GM18517 (cell line): ENCODE results near the gene AHCYL1.

ENCODE experiments used
- ATAC-seq: cut with Tn5 transposase; IDR thresholded peaks from one replicate; pipeline ENCODE4 v1.9.1; 2021; ENCODE audit warnings: mild to moderate bottlenecking, moderate library complexity; ENCODE audit not compliant: unreplicated experiment

Gene AHCYL1

DNA sequence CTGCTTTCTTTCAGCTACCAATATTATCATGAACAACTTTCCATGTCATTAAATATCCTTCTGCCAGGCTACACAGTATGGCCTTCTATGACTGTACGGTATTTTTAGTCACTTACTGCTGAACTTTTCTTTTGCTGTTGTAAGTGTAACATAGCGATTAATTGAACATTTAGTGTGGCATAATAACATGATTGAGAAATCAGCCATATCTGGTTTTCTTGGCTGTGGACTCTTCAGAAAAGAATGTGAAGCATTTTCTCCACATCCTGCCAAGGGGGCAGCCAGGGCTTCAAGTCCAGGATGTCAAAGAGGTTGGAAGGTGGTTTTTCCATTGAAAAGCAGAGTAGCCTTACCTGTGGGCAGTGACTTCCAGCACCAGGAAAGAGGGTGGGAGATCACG, 8.8 kb upstream of the AHCYL1 start:
- ATAC-seq: no peak

DNA sequence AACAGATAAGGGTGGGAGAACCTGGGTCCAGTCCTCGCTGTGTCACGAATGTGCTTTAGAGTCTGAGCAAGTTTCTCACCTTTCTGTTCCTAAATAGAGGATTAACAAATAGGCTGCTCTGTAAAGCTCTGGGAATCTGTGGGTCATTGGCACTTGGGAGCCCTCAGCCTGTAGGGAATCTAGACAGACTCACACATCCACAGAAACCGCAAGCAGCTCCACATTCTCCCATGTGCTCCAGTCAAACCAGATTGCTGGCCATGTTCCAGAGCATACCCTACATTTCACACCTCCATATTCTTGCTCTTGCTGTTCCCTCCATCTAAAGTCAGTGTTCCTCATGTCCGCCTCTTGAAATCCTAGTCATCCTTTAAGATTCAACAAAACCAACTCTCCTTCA, 7.8 kb upstream of the AHCYL1 start:
- ATAC-seq: no peak

DNA sequence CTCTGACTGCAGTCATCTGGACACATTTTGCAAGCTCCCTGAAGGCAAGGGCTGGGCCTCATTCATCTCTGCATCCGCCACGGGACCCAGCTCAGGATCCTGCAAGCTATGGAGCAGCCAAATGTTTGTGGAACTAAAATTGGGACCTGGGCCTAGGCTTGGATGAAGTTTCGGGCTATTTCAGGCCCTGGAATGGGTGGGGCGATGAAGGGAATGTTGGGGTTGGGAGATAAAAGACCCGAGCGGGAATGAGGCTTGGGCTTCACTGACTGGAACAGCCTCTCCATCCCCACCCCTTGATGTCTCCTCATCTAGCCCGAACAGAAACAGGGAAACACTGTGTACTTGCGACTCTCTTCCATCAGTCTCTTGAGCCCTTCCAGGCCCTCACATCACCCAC, 7.3 kb upstream of the AHCYL1 start:
- ATAC-seq: no peak

DNA sequence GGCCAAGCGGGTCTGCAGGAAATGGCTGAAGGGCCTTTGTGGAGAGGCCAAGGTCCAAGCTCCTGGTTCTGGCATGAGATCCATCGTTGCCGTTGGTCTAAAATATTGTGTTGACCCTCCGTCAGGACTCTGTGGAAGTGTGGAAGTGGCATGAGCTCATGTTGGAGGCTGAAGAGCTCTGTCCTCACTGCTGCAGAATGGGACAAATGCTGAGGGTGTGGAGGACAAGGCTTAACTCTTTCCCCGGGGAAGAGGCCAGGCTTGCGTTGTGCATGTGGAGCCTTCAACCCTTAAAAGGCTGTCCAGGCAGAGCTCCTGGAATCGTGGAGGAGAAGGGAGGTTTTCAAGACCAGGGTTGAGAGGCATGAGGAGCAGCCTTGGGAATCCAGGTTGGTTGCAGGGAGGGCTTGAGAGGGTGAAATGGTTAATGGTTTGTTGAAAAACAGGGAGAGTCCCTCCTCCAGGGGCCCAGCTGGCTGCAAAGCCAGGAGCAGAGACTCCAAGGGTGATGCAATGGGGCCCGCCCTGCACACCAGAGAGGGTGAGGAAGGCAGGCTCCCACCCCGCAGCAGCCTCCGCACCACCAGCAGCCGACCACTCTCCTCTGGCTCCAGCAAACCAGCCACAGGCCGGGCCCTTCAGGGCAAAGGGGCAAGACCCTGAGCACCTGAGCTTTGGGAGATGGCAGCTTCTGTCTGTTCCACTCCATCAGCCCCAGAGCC, 6.7 kb upstream of the AHCYL1 start:
- no peak for ATAC-seq

DNA sequence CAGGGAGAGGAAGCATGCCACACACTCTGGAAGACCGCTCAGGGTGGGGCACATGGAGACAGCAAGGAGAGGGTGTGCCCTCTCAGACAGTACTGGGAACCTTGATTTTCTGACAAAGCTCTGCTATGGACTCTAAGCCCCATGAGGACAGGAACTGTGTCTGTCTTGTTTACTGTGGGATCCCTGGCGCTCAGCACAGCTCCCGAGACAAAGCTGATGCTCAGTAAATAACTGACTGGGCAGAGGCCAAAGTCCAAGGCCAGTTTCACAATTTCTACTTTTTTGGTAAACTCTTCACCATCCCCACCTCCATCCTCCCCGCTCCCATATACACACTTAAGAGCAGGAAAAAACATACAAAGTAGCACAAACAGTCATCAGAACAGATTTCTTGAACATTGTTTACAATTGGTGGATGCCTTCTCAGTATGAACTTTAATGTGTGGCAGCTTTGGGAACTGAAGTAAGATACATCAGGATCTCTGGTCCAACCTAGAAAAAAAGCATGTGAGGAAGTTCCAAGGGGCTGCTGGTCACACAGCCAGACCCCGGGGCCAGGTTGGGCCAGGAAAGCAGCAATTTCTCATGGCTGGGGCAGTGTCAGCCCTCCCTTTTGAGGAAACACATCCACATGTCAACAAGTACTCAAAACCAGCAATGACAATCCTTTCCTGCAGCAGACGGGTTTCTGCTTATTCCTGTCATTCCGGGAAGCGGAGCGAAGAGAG, 5.6 kb upstream of the AHCYL1 start:
- no peak for ATAC-seq

DNA sequence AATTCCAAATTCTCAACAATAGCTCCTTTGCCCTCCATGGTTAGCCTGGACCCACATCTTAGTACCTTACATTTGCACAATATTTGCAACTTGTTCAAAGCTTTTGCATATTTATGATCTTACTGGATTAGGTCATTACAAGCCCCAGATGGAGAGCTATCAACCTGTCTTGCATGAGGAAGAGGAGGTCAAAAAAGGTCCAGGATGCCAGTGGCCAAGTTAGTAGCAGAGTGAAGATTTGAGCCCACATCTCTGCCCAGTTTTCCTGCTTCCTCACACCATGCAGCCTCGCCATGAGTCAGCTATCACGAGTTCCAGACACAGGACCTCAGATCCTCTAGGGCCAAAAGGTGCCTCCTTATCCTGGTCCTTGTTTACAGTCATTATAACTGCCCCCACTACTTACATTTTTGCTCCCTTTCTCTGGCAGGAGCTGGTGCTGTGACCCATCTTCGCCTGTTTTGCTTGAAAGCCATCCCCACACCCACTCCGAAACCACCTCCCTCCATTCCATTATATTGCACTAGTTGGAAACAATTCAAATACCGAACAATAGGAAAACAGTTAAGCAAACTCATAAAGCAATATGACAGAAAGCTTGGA, 5.0 kb upstream of the AHCYL1 start:
- ATAC-seq: no peak

DNA sequence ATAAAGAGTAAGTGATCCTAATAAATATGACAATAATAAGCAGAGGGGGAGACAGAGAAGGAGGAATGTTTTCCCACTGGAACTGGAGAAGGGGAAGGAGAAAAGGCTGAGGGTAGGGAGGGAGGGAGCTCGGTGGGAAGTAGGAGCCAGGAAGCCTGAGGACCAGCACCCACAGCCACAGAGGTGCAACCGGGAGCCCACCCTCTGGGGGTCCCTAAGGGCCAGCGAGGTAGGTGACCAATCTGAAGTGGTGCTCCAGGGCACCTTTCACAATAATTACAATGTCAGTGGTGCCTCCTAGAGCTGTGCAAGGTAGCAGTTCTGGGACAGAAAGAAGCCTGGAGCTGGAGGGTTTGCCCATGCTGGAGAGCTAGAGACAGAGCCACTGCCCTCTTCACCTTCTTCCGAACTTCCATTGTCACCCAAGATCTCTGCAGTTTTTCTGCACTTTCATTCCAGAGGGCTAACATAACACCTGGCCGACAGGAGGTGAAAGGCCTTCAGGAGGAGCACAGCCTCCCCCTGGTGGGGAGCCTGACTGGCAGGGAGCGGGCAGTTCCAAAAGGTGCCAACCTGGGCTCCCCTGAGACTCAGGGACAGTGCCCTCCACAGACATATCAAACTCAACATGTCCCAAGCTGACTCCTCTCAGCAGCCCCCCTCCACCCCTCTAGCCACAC, 4.1 kb upstream of the AHCYL1 start:
- ATAC-seq: no peak

DNA sequence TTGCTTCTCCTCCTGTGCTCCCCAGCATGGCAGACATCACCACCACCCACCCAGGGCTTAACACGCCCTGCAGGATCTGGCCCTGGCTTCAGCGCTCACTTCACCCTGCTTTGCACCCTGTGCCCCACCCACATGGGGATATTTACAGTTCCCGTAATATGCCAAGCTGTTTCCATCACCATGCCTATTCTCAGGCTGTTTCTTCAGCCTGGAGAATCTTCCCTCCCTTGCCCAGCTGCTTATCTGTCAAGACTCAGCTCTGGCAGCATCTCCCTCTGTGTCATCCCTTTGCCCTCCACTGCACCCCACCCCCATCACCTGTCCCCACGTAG, 3.6 kb upstream of the AHCYL1 start:
- no peak for ATAC-seq

DNA sequence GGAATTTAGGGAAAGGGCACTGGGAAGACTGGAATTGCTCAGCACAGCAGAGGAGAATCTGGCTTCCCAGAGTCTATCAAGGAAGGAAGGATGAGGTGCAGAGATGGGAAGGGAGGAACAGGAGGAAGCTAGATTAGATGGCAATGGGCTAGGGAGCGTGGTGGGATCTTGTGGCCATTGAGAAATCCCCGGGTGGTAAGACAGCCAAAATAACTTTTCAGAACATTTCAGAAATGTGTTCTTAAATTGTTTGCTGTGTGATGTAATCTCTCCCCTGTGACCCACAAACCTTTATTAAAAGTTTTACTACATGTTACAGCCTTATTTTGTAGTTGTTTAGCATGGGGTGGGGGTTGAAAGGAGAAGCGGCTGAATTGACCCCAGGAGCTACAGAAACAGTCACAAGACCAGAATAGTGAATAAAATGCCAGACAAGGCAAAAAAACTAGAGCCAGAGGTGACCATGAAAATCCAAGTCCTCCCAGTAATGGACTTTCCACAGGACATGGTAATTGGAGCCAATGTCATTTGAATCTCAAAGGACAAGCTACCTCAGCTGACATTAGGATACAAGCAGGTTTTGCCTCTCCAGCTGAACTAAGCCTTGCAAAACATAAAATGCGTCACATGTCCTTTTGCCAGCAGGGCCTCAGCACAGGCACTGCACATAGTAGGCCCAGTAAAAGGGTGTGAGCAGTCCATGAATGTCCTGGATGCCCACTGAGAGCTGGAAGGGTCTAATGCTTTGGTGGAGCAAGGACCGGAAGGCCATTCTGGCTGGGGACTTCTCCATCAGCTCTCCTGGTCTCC, 980 bp upstream of the AHCYL1 start:
- no peak for ATAC-seq

DNA sequence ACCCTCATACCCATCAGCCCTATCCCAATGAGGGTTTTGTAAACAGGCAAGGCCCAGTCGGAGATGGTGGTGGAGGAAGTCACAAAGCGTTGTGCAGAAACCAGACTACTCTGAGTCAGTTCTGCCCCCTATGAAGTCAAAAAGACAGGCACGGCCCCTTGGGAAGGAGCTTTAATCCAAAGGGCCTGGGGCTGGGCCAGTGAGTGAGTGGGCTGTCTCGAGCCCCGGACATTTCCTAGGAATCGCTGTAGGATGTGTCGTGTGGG, 442 bp upstream of the AHCYL1 start:
- ATAC-seq: no peak

DNA sequence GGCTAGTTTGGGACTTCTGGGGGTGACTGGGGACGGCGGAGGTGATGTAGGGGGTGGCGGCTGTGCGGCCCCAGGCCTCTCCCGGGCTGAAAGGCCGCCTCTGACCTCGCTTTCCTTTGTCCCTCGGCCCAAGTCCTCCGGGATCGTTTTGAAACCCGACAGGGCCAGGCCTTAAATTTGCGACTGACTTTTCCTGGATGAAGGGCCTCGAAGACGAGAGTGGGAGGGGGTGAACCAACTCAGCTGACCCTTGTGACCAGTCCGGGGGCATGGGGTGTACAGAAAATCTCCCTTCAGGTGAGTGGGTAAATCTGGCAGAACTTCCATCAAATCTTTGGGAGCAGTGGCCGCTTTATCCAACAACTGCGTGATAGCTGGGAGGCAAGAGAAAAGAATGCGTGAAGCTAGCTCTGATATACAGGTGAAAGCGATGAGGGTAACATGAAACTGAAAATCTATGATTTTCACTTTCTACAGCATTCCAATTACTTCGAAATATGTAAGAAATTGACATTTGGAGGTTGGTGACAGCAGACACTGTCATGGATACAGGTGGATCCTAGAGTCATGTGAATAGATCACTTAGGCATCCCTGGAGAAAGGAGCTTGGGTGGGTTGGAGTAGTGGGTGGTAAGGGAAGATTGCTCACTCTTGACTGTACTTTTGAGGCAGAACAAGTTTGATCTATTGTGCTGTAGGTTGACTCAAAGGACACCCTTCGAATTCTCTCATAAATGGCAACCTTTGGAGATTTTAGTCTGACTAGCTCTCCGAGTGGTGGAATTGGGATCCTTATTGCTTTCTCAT, 885 bp downstream of the AHCYL1 start:
- no peak for ATAC-seq

DNA sequence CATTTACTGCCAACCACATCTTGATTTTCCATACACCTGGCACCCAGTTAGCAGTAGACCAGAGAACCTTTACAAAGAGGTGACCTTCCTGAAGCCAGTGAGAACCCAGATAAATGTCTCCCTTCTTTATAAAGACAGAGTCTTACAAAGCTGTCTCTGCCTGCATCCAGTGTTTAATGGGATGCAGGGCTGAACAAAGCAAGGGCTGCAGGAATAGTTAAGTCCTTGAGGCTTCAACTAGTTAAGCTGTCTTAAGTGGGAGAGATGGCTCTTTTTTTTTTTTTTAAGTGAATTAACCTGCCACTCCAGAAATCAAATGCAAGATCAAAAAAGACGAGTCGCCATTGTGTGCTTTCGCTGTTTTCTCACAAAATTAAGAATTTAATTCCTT, 1.5 kb downstream of the AHCYL1 start:
- no peak for ATAC-seq

DNA sequence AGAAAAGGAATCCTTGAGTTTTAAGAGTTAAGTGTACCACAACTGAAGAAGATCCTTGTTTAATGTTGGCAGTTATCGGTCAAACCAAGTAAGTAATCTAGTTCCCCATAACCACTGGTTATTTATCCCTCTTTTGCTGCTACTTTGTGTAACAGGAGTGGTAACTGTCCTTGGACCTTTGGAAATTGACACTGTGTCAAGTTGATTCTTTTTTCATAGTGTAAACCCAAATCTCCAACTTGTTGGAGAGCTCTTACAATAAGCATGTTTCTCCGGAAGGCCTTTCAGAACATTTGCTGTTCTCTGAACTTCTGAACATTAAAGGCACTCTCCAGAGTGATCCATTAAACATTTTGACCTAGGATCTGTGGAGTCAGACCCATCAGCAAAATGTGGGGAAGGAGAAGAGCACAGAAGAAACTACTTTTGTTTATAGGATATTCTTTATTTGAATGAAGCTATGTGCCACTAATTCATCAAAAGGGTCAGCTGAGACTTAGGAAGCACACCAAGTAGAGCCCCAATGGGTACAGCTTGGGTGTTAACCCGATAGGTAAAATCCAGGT, 3.9 kb downstream of the AHCYL1 start:
- no peak for ATAC-seq

DNA sequence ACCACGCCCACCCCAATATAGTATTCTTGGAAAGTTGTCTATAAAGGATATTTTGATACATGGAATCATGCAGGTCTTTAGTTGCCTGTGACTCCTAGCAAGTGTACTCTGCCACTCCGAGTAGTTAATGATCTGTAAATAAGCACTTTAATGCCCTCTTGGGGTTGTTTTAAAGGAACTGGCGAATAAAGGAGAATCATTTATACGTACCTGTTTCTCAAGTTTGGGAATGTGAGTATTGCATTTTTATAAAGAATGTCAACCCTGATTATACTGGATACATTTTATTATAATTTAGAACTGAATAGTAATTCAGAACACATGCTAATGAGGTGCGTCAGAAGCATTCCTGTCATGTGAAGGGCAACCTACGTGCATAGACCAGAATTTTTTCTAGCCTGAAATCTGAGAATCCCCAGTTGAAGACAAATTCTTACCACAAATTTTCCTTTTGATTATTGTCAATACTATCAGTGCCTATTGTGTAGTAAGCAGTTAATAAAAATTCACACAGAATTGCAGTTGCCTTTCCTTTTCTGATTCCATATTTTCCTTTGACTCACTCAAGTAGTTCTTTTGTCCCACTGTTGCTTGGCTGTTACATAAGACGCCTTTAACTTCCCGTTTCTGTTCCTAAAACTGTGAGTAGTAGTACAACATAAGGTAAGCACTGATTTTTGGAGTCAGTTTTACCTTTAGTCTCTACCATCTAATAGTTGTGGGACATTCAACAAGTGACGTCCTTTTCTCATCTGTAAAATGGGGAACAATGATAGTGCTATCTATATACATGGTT, 5.1 kb downstream of the AHCYL1 start:
- ATAC-seq: no peak

DNA sequence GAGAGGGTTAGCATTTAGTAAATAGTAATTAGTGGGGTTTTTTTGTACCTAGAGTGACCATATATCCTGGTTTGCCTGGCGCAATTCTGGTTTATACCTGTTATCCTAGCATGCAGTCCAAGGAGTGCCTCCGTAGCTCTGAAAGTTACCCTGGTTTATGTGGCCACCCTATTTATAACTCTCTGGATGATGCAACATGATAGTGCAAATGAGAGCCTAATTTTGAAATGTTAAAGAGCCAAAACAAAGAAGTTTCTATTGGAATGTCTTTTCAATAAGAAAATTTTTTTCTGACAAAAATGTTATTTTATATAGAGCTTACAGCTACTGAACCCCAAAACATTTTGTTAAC, 5.7 kb downstream of the AHCYL1 start:
- ATAC-seq: no peak

DNA sequence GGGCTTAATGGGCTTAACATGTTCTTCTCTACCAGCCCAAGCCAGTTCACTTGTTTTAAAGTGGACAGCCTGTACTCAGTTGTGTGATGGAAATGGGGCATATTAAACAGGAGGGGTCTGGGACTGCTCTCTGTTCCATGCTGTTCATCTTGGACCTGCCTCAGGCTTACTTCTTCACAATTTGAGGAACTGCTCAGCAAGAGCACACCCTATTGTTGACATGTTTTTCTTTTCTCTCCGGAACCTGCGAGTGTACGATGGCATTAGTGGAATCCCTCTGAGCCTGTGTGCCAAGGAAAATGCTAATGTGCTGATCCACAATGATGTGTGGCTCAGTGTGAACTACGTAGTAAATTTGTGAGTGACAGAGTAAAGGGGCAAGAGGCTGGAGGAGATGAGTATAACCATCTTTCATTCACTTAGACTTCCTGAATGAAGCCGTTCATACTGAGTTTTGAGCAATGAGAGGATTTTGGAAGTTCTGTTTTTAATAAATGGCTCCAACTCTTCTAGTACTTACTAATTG, 6.9 kb downstream of the AHCYL1 start:
- no peak for ATAC-seq

DNA sequence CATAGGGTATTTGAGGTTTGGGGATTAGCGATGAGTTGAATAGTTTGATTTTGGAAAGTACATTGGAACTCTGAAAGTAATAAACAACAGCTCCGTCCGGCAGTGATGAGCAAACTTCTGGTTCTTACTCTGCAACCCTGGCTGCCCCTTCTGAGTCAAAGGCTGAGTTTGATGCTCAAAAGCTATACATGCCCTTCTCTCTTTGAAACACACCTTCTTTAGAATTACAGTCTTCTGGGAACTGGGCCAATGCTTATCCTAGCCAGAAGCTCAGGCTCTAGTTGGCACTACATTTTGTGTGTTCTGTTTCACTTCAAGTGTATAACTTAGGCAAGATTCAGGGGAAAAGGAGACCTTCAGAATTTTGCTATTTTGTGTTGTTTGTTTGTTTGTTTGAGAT, 9.3 kb downstream of the AHCYL1 start:
- no peak for ATAC-seq

DNA sequence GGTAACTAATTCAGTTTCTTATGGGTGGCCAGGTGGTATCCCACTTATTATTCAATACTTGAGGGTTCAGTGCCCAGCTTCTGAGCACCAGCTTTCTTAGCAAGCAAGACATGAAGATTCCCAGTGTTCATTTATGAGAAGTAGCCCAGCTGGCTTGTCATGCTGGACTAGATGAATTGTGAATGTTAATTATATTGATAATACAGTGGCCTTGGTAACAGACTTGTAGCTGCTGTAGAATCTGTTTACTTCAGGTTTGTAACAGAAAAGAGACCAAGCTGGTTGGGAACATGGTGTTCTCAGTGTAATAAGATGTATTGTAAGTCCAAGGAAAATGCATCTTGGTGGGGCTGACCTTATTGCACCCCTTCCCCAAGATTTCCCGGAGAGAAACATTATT, 10.1 kb downstream of the AHCYL1 start:
- ATAC-seq: no peak

DNA sequence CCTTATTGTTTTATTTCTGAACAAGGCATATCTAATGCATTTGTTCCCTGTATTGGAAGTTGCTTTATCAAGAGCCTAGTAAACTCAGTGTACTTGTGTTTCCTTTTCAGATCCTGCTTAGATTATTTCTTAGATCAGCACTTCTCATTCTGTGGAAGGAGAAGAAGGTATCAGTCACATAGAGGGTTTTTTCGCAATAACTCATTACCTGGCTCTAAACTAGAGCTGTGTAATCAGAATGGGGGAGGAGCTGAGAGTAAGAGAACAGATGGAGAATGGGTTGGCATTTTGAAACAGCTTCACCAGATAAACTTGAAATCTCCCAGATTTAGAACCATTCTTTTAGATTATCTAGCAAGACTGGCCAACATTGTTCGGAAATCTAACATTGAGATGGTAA, 11.0 kb downstream of the AHCYL1 start:
- ATAC-seq: no peak
